NCI-H187 (cell line): ENCODE data around the gene WRAP73.

Experiments used
- DNase-seq, 2 experiments: peaks; one replicate each; lab custom pipeline; 2025; lab: John Stamatoyannopoulos, UW

WRAP73 gene

GRCh38 chr1:3668585-3669300 lies 18.8 kb upstream of the WRAP73 start:
- peak; percentile 31 to 68 for DNase-seq

GRCh38 chr1:3668148-3668547 lies 18.2 kb upstream of the WRAP73 start:
- DNase-seq = no peak

- no peak for DNase-seq
Observed at GRCh38 chr1:3664700-3665375, 14.9 kb upstream of the WRAP73 start.

- no peak for DNase-seq
Observed at GRCh38 chr1:3663999-3664699, 14.2 kb upstream of the WRAP73 start.

- no peak for DNase-seq
Observed at GRCh38 chr1:3662080-3662671, 12.3 kb upstream of the WRAP73 start.

GRCh38 chr1:3661631-3662030 lies 11.7 kb upstream of the WRAP73 start:
- DNase-seq = no peak

GRCh38 chr1:3660704-3661103 lies 10.8 kb upstream of the WRAP73 start:
- no peak for DNase-seq

GRCh38 chr1:3659093-3659492 lies 9.2 kb upstream of the WRAP73 start:
- DNase-seq = no peak

- no peak for DNase-seq
Observed at GRCh38 chr1:3658231-3658615, 8.3 kb upstream of the WRAP73 start.

GRCh38 chr1:3657578-3658230 lies 7.8 kb upstream of the WRAP73 start:
- DNase-seq = no peak

GRCh38 chr1:3657096-3657475 lies 7.2 kb upstream of the WRAP73 start:
- DNase-seq = no peak

GRCh38 chr1:3656450-3657095 lies 6.7 kb upstream of the WRAP73 start:
- no peak for DNase-seq

GRCh38 chr1:3654549-3655281 lies 4.8 kb upstream of the WRAP73 start:
- no peak for DNase-seq

GRCh38 chr1:3653286-3653618 lies 3.3 kb upstream of the WRAP73 start:
- no peak for DNase-seq

GRCh38 chr1:3652548-3653285 lies 2.8 kb upstream of the WRAP73 start:
- DNase-seq = no peak

GRCh38 chr1:3651930-3652547 lies 2.1 kb upstream of the WRAP73 start, which contains the start of gene TP73:
Gene TP73 (plus strand): TSS chr1:3652516. CDS start chr1:3682366, 29,850 bp downstream.
- DNase-seq = peak in 1 of 2 experiments; percentile 18

GRCh38 chr1:3651026-3651929 lies 1.4 kb upstream of the WRAP73 start:
- DNase-seq = no peak

GRCh38 chr1:3650248-3651025 lies 534 bp upstream of the WRAP73 start:
- no peak for DNase-seq
